PC-3 (cell line): ENCODE results near the gene TTC7B. TPM values are rescaled to one million over a fixed set of nuclear protein-coding genes. Genes with fewer than 3 reads are reported as not detected.

Experiments used
- ATAC-seq: fragments of 200-7000 bp; cut with Tn5 transposase; 2 replicates; pipeline ENCODE4 v1.9.1; 2020; ENCODE audit warnings: mild to moderate bottlenecking, moderate library complexity
- BruUV-seq: library from RNA; stranded (reverse); fragments of 400-500 nt; replicated peaks from 2 replicates; lab custom pipeline; 2021; lab: Mats Ljungman, UMichigan
- CTCF ChIA-PET: fragments of 300-600 bp; sonication (Branson Sonifier 250); formaldehyde crosslinking; loops from one replicate; lab custom pipeline; 2022; ENCODE audit warnings: antibody characterized with exemption; lab: Charles Lee
- POLR2A ChIA-PET: fragments of 300-600 bp; sonication (Branson Sonifier 250); formaldehyde crosslinking; loops from one replicate; lab custom pipeline; 2022; ENCODE audit warnings: antibody characterized with exemption; ENCODE audit not compliant: unreplicated experiment; lab: Charles Lee
- DNase-seq: peaks from one replicate; pipeline ENCODE4 v3.0.0-alpha.2; 2015
- H2AFZ ChIP-seq: fragments of 300-600 bp; sonication (generic); 2 replicates; pipeline ENCODE4 v1.6.0; 2016; ENCODE audit warnings: antibody characterized with exemption, low read length
- H3F3A ChIP-seq: fragments of 300-600 bp; sonication (generic); one replicate; pipeline ENCODE4 v1.6.0; 2017; ENCODE audit warnings: antibody characterized with exemption, low read length, control low read depth, mild to moderate bottlenecking; ENCODE audit not compliant: unreplicated experiment
- H3K27ac ChIP-seq: fragments of 300-600 bp; sonication (generic); 2 replicates; pipeline ENCODE4 v1.5.1; 2016; ENCODE audit warnings: mild to moderate bottlenecking, low read length
- H3K27me3 ChIP-seq: fragments of 300-600 bp; sonication (generic); 2 replicates; pipeline ENCODE4 v1.6.1; 2016; ENCODE audit warnings: low read length, mixed read lengths
- H3K36me3 ChIP-seq: fragments of 300-600 bp; sonication (generic); 2 replicates; pipeline ENCODE4 v1.6.1; 2016; ENCODE audit warnings: low read depth, mixed run types, low read length, mixed read lengths
- H3K4me1 ChIP-seq: fragments of 300-600 bp; sonication (generic); 2 replicates; pipeline ENCODE4 v1.5.1; 2016; ENCODE audit warnings: low read length; ENCODE audit not compliant: insufficient read depth
- H3K4me2 ChIP-seq: fragments of 300-600 bp; sonication (generic); 2 replicates; pipeline ENCODE4 v1.6.0; 2016; ENCODE audit warnings: low read length
- H3K4me3 ChIP-seq: fragments of 300-600 bp; sonication (generic); 2 replicates; pipeline ENCODE4 v1.5.1; 2016; ENCODE audit warnings: mild to moderate bottlenecking, low read length, mixed read lengths
- H3K79me2 ChIP-seq: fragments of 300-600 bp; sonication (generic); 2 replicates; pipeline ENCODE4 v1.6.1; 2017; ENCODE audit warnings: low read length, mixed read lengths
- H3K9ac ChIP-seq: fragments of 300-600 bp; sonication (generic); 2 replicates; pipeline ENCODE4 v1.6.0; 2016; ENCODE audit warnings: mild to moderate bottlenecking, low read length
- H3K9me2 ChIP-seq: fragments of 300-600 bp; sonication (generic); replicated peaks from 2 replicates; pipeline ENCODE4 v1.6.1; 2016; ENCODE audit warnings: mixed run types, low read length, mixed read lengths
- H3K9me3 ChIP-seq: fragments of 300-600 bp; sonication (generic); 2 replicates; pipeline ENCODE4 v1.6.1; 2016; ENCODE audit warnings: low read length, mixed read lengths
- H4K20me1 ChIP-seq: fragments of 300-600 bp; sonication (generic); 2 replicates; pipeline ENCODE4 v1.6.1; 2016; ENCODE audit warnings: low read length, mixed read lengths
- CTCF ChIP-seq: fragments of 300-600 bp; sonication (generic); conservative IDR thresholded peaks from 2 replicates; pipeline ENCODE4 v1.5.1; 2017; ENCODE audit warnings: antibody characterized with exemption, low read depth, mild to moderate bottlenecking, low read length
- EZH2 ChIP-seq: fragments of 300-600 bp; sonication (generic); IDR thresholded peaks from one replicate; pipeline ENCODE4 v1.6.1; 2017; ENCODE audit warnings: antibody characterized with exemption, mild to moderate bottlenecking, low read length; ENCODE audit not compliant: unreplicated experiment
- EZH2phosphoT487 ChIP-seq: fragments of 300-600 bp; sonication (generic); IDR thresholded peaks from 2 replicates; pipeline ENCODE4 v1.6.1; 2018; ENCODE audit warnings: mild to moderate bottlenecking, antibody characterized with exemption, low read length, borderline replicate concordance
- intact Hi-C: fragments of 100-400 bp; cut with micrococcal nuclease; formaldehyde crosslinking; loops from 2 replicates; pipeline ENCODE4 v1.9.0; 2023
- total RNA-seq: library from RNA; depleted of rRNA; stranded (reverse); fragments of >200 nt; gene quantifications from 2 replicates; pipeline ENCODE4 v1.2.3, GENCODE V29; 2014

Gene TTC7B
- total RNA-seq, 1 experiment from 2014 or later, result 45.6 TPM

GRCh38 chr14:90814806-90815571 is 1.2 kb downstream of the TTC7B start:
- peaks cover 8% of the 10 kb centered on the region for H3K4me1 ChIP-seq
- peak overlapping the region; percentile 100 for H3K4me2 ChIP-seq
- POLR2A ChIA-PET, result interaction anchor here (0.6 to 1.1 kb wide), 3 partner anchors 11 to 302 kb away, joined by 3 to 6 read pairs (median 3); no protein-coding TSS in a partner anchor
- peak overlapping the region; percentile 85 for H2AFZ ChIP-seq
- H3K9ac ChIP-seq, result peak overlapping the region; percentile 80
- no peaks in the 10 kb centered on the region for H4K20me1 ChIP-seq
- no peaks in the 10 kb centered on the region for H3K9me3 ChIP-seq
- no peaks in the 10 kb centered on the region for H3K27me3 ChIP-seq
- H3K79me2 ChIP-seq, result peaks cover 28% of the 10 kb centered on the region
- no peak overlapping the region for H3K27ac ChIP-seq
- DNase-seq (no peak), ATAC-seq (peak; percentile 11; the same call in 1 of the 2 replicates)
- intact Hi-C loops, result no loop called here
- TF ChIP-seq EZH2phosphoT487 (no peak), EZH2 (no peak), CTCF (no peak)
- CTCF ChIA-PET, result interaction anchor here (1.1 to 1.2 kb wide), 2 partner anchors 19 to 57 kb away, joined by 4 to 11 read pairs; no protein-coding TSS in a partner anchor
- no peaks in the 10 kb centered on the region for H3K36me3 ChIP-seq
- H3K4me3 ChIP-seq, result peak overlapping the region; percentile 91
- H3K9me2 ChIP-seq, result no peaks in the 10 kb centered on the region
- H3F3A ChIP-seq, result no peaks in the 10 kb centered on the region
- TSS peak; percentile 27 for BruUV-seq

GRCh38 chr14:90813442-90813841 is 2.8 kb downstream of the TTC7B start:
- H3K79me2 ChIP-seq, result peaks cover 31% of the 10 kb centered on the region
- no peak for ATAC-seq
- TF ChIP-seq EZH2phosphoT487 (no peak), CTCF (no peak), EZH2 (no peak)
- H3K4me3 ChIP-seq, result no peak overlapping the region
- H3K27me3 ChIP-seq, result no peaks in the 10 kb centered on the region
- ChIA-PET CTCF (no interaction called here), POLR2A (no interaction called here)
- no peaks in the 10 kb centered on the region for H3K36me3 ChIP-seq
- intact Hi-C loops, result no loop called here
- no peaks in the 10 kb centered on the region for H3F3A ChIP-seq
- no TSS peak for BruUV-seq
- H3K27ac ChIP-seq, result no peak overlapping the region
- H3K4me1 ChIP-seq, result peaks cover 8% of the 10 kb centered on the region
- H3K9ac ChIP-seq, result no peak overlapping the region
- H3K9me2 ChIP-seq, result no peaks in the 10 kb centered on the region
- no peak overlapping the region for H3K4me2 ChIP-seq
- no peak overlapping the region for H2AFZ ChIP-seq
- no peaks in the 10 kb centered on the region for H3K9me3 ChIP-seq
- no peaks in the 10 kb centered on the region for H4K20me1 ChIP-seq
- DNase-seq, result no peak

GRCh38 chr14:90812109-90812508 is 4.1 kb downstream of the TTC7B start:
- BruUV-seq, result no TSS peak

More at GRCh38 chr14:90812109-90812508, 4.1 kb downstream of the TTC7B start:
- Histone ChIP-seq H4K20me1 (no peaks in the 10 kb centered on the region), H3F3A (no peaks in the 10 kb centered on the region), H3K9me3 (no peaks in the 10 kb centered on the region), H3K4me1 (peaks cover 8% of the 10 kb centered on the region), H3K36me3 (no peaks in the 10 kb centered on the region), H3K4me2 (no peak overlapping the region), H2AFZ (no peak overlapping the region), H3K27me3 (no peaks in the 10 kb centered on the region), H3K9ac (no peak overlapping the region), H3K4me3 (no peak overlapping the region), H3K9me2 (no peaks in the 10 kb centered on the region), H3K27ac (no peak overlapping the region), H3K79me2 (peaks cover 31% of the 10 kb centered on the region)
- no peak for DNase-seq
- intact Hi-C loops, result no loop called here
- ChIA-PET POLR2A (interaction anchor here (0.7 kb wide), 1 partner anchor 54 kb away, joined by 5 read pairs; no protein-coding TSS in a partner anchor), CTCF (no interaction called here)
- TF ChIP-seq CTCF (no peak), EZH2phosphoT487 (no peak), EZH2 (no peak)
- no peak for ATAC-seq
